NCI-H146 treated with DMSO at 0.1 percent for 48 hours (cell line): ENCODE data around the gene TBC1D22A.

Experiments
- DNase-seq: peaks from one replicate; lab custom pipeline; 2025; ENCODE audit not compliant: unreplicated experiment; lab: John Stamatoyannopoulos, UW

TBC1D22A gene

DNA sequence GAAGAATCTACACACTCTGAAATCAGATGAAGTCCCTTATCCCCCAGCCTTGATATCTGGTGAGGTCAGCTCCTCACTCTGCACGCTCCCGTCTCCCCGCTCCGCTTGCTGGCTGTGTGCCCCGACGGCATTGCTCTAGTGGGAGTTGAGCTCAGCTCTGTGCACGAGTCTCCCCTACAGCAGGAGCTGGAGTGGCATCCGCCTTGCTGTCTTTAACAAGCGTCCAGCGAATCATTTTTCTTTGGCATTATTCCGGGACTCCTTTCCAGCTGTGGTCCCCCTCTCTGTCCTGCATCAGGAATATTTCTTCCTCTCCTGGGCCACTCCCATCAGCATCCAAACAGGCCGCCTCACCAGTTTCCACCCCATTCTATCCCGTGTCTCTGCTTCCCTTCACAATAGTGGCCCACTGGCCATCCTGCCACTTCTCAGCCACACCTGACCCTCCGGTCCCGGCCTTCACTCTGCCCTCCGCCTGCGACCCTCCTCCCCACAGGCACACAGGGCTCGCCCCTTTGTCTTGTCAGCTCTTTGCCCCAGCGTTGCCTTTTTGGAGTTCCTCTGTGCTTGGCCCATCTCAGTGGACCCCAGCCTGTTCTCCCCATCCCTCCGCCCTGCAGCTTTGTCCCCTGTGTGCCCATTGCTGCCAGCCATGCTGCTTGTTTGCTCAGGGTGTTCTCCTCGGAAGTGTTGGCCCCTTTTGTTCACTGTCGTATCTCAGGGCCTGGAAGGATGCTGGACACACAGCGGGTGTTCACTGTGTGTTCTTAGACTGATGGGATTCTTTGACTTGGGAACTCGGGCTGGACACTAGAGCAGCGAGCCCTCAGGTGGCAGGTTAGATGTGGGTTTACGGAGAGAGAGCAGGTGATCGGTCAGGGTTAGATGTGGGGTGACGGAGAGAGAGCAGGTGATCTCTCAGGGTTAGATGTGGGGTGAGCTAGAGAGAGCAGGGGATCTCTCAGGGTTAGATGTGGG lies 441.8 kb downstream of the TBC1D22A start:
- DNase-seq, result no peak

DNA sequence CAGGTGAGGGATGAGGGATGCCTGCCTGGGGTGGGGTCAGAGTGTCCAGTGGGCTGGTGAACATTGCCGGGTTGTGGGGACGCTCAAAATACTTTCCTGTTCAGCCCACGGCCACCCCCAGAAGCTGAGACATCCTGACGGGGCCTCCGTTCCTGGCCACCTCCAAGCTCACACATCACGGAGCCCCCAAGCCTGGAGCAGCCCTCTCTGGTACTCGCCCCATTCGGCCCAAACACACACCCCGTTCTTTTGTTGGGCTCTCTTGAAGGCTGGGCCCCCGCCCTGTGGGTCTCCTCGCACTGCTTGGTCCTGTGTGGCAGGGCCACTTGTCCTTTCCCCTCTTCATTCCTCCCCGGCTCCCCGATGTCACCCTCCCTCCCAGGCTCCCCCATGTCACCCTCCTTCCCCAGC lies 442.6 kb downstream of the TBC1D22A start:
- no peak for DNase-seq

DNA sequence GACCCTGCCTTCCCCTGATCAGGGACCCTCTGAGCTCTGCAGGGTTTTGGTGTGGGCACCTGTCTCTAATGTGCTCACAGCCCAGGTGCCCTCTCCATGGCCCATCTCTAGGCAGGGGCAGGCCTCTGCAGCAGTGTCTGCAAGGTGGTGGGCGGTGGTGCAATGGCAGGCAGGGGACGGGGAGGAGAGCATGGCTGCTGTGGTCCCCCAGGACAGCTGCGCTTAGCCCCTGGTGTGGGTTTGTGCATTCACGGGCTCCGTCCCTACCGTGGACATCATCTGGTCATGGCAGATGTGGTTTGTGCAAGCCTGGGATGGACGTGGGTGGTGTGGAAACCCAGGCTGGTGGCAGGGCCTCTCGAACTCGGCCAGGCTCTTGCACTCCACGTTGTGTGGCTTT lies 443.1 kb downstream of the TBC1D22A start:
- no peak for DNase-seq

DNA sequence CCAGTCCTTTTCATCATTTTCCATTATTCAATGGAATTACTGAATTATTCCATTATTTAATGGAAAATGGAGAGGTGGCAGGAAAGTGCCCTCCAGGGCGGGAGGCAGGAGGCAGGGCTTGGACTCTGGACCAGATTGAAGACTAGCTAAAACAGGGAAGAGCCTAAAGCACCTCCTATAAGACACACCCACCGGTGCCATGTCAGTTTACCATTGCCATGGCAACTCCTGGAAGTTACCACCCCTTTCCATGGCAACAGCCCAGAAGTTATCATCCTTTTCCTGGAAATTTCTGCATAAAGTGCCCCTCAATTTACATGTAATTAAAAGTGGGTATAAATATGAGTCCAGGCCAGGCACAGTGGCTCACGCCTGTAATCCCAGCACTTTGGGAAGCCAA lies 443.7 kb downstream of the TBC1D22A start:
- DNase-seq, result no peak

DNA sequence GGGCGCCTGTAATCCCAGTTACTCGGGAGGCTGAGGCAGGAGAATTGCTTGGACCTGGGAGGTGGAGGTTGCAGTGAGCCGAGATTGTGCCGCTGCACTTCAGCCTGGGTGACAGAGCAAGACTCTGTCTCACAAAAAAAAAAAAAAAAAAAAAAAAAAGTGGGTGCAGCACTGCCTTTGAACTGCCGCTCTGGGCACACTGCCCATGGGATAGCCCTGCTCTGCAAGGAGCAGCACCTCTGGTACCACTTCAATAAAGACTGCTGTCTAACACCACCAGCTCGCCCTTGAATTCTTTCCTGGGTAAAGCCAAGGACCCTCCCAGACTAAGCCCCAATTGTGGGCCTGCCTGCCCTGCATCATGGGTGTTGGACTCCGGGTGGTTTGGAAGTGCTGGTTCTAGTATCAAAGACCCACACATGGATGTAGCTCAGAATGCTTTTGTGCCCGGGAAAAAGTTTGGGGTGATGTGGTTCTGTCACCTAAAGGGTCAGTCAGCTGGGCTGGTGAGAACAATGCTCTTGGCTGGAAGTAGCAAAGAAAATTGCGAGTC lies 444.3 kb downstream of the TBC1D22A start:
- DNase-seq, result no peak

DNA sequence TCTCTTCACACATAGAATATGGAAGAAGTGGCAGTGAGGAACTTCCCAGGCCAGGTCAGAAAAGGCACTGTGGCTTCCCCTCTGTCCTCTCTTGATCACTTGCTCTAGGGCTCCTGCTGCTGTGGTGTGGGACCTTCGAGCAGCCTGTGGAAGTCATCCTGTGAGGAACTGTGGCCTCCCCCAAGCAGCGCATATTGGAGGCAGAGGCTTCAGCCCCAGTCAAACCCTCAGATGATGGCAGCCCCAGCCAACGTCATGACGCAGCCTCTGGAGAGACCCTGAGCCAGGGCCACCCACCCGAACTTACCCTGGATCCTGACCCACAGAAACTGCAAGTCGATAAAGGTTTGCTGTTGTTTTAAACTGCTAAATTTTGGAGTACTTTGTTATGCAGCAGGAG lies 444.9 kb downstream of the TBC1D22A start:
- DNase-seq, result no peak

DNA sequence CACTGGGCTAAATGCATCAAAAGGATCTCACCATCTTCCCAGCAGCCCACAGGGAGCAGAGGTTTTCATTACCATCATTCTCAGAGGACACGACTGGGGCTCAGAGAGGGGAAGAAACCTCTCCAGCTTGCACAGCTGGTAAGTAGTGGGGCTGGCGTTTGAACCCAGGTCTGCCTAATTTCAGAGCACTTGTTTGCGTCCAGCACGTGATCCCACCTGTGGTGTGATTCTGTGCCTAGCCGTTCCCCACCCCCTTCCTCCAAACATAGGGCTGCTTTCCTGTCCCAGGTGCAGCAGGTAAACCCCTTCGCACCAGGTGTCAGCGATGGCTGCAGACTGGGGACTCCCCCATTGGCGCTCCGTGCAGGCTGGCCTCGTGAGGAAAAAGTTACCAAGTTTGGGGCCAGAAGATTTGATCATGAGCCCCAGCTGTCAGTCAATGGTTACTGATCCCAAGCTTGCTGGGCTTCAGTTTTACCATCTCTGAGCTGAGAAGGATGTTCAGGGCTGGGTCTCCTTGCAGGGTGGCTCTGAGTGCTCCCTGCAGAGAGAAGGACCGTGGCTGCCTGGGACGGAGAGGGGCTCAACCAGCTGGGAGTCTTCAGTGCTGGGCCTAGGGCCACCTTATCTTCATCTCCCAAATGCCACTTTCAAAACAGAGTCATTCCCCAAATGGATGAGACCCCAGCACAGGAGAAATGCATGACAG lies 445.6 kb downstream of the TBC1D22A start:
- no peak for DNase-seq

DNA sequence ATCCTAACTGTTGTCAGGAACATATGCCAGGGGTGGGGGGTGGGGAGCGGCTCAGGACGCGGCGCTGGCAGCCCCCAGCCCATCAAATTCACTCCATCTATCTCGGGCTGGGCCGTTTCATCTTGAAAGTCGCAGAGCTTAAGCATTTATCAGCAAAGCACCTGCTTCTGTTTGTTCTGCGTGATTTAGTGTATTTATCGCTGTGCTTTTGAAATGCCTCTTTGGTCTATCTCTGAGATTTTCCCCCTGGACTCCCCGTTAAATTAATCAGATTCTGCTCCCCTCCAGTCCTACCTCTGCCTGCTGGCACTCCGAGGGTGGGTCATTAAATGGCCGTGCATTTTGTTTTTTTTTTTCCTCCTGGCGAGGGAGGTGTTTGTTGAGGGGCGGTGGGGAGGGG lies 446.2 kb downstream of the TBC1D22A start:
- DNase-seq, result no peak

DNA sequence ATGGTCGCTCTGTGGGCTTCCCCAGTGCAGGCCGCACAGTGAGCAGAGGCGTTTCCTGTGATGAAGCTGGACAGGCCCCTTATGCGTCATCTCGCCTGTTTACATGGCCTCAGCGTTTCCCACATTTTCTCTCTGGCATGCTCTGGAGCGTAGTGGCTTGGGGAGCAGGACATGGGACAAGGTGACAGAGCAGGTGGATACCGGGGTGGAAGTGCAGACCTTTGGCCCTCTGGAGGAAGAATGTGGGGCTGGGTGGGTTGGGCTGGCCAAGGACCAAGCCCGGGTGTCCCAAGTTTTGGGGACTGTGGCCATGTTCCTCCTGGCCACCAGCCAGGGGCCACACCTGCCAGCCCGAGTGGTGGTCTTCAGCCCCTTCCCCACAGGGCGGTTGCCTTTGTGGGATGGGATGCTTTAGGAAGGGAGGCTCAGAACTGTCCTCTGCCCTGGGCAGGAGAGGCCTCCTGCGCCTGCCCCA lies 446.6 kb downstream of the TBC1D22A start:
- no peak for DNase-seq

DNA sequence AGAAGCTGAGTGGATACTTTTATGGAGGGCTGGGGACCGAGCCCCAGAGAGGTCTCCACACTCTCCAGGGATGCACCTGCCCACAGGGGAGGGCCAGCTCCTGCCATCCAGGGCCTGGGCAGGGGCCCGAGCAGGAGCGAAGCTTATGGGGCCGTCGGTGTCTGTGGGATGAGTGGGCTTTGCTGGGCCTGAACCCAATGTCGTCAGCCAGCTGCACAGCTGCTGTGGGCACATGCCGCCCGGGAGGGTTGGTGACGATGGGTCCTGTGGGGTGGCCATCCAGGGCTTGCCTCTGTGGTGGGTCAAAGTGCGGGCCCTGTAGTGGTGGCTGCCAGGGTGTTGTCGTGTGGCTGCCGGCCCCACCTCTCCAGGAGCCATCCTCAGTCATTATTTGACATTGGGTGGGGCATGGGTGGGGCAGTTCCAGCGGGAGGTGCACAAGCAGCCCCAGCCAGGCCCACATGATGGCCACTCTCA lies 447.1 kb downstream of the TBC1D22A start:
- DNase-seq, result no peak

DNA sequence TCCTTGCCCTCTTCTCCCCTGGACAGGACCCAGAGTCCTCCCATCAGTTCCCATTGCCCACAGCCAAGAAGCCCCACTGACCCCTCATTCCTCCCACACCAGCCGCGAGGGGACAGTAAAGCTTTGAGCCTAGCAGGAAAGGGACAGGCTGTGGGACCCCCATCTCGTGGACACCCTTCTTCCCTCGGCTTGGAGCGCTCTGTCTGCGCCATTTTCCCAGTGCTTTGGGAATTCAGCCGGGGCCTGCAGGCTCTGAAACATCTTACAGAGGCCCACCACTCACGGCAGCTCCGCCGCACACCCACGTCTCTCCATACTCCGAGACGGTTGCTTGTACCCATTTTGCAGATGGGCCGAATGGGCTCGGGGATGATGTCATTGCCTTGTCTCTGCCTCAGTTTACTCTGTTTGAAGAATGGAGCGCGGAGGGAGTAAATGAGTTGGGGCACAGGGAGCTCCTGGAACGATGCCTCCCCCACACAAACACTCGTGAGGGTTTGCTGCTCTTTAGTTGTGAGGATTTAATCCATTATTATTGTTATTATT lies 447.7 kb downstream of the TBC1D22A start:
- DNase-seq, result no peak

DNA sequence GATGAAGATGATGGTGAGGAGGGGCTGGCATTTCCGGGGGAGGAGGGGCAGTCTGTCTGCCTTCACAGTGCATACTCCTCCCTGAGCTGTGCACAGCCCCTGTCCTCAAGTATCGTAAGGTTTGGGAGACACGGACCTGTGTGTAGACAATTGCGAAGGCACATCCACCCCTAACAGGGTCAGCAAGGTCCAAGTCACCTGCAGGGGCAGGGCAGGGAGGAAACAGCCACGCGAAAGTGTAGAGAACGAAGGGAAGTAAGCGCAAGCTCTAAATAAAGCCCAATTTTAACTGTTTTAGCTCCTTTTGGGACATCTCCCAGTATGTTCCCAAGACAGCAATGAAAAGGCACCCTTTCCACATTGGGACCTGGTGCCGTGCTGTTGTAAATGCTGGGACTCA lies 448.2 kb downstream of the TBC1D22A start:
- no peak for DNase-seq

DNA sequence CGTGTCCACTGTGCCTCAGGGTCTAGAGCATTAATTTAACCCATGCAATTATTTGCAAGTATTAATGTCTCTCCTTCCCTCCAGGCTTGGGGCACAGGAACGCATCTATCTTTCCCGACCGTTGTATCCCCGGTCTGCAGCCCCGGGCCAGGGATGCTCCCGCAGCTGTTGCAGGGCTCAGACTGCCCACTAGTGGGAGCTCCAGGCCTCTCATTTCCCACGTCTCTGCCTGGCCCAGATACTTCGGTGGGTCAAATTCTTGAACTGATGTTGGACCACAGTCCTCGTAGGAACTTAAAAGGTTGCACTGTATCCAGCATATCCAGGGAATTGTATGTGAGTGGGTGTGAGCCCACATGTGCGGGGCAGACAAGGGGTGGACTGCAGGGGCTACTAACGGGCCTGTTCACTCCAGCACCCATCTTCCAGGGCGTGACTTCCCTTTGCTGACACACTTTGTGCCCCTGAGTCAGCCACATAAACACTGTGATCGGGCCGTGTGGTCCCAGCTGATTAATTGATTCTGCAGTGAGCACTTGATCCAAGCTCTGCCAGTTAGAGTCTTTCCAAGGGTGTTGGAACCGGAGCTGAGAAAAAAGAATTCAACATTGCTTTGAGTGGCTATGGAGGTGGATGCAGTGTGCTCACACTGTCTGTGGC lies 451.3 kb downstream of the TBC1D22A start:
- no peak for DNase-seq

DNA sequence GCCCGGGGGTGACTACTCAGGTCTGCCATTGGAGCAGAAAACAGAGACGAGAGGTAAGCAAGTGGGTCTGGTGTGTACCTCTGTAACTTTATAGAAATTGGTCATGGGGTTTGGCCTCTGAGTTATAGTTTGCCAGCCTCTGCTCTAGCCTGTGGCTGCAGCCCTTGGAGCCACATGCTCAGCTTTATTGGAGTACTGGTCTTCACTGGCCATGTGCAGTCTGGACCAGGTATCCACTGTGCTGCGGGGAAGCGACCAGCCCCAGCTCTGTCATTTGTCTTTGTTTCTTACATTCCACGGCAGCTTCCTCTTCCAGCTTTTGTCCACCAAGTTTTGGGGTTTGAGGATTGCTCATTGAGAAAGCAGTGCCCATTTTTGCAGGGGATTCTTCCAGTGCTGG lies 453.4 kb downstream of the TBC1D22A start:
- DNase-seq, result no peak

DNA sequence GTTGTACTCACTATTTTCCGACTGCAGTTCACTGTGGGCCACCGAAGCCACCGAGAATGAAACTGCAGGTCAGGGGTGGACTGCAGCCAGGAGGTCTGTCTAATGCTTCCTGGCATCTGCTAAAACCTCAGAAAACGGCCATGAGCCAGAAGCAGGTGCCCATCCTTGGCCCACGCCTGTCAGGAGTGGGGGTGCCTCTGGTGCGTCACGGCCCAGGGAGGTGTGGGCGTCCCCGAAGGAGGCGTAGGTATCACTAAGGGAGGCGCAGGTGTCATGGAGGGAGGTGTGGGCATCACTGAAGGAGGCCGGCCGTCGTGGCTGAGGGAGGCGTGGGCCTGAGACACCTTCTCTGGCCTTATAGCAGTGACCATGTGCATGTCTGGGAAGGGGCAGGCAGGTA lies 456.2 kb downstream of the TBC1D22A start:
- no peak for DNase-seq

DNA sequence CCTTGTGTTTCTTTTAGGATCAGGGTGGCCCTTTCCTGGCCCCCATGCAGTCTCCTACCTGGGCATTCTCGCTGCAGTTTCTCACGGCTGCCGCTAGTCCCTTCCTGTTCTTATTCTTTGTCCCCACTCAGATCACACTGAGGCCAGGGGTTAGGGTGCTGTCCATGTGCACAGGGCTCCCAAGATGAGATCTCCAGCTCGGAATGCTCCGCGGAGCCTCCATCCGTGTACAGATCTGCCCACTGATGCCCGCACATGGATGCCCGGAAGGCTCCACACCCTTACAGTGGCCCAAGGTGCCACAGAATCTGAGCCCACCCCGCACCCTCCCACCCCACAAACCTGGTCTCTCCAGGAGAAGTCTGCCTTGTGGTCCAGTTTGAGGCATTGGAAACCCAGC lies 457.3 kb downstream of the TBC1D22A start:
- no peak for DNase-seq

DNA sequence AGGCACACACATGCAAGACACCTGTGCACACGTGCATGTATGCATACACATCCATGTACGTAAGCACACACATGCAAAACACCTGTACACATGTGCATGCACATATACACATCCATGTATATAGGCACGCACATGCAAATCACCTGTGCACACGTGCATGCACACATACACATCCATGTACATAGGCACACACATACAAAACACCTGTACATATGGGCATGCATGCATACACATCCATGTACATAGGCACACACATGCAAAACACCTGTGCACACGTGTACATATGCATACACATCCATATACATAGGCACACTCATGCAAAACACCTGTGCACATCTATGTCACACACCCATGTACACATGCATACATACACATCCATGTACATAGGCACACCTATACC lies 458.3 kb downstream of the TBC1D22A start:
- no peak for DNase-seq

DNA sequence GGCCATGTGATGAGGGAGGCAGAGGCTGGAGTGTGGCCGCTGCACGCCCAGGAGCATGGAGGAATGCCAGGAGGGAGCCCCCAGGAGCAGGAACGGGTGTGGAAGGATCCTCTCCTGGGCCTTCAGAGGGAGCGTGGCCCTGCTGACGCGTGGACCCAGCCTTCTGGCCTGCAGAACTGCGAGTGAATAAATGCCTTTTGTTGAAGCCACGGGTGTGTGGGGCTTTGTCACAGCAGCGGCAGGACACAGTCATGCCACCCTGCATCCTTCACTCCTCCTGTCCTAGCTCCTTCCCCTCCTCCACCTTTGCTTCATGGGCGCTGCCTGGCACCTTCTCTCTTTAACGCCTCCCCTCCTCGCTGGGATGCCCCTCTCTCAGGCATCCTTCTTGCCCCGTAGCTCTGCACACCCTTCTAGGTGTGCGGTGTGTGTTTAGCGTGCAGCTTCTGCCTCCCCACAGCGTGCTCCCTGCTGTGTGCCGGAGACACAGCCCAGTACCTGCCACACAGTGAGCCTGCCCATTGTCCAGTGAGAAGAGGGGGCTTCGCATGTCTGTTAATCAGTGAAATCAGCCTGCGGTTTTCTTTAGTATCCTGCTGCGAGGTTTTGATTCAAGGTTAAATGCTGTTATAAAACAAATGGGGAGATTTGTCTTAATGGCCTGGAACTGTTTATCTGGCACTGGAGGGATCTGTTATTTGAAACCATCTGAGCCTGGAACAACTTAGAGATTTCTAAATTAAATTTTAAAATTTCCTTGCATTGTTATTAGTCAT lies 459.6 kb downstream of the TBC1D22A start:
- DNase-seq, result peak; percentile 75
